GM04504 (cell line): Measurements from ENCODE around the gene FRMPD1.

Experiments used
- DNase-seq: peaks from one replicate; pipeline ENCODE4 v3.0.0-alpha.2; 2012; ENCODE audit warnings: low read depth

FRMPD1 gene

GRCh38 chr9:37682951-37683350 lies 32.2 kb downstream of the FRMPD1 start:
- no peak for DNase-seq

- DNase-seq = no peak
Observed at GRCh38 chr9:37683531-37684371, 33.0 kb downstream of the FRMPD1 start.

GRCh38 chr9:37692622-37693221 lies 42.0 kb downstream of the FRMPD1 start:
- no peak for DNase-seq

- no peak for DNase-seq
Observed at GRCh38 chr9:37693260-37693659, 42.5 kb downstream of the FRMPD1 start.

GRCh38 chr9:37694355-37694754 lies 43.6 kb downstream of the FRMPD1 start:
- no peak for DNase-seq

- DNase-seq = no peak
Observed at GRCh38 chr9:37696528-37696927, 45.8 kb downstream of the FRMPD1 start.

GRCh38 chr9:37700131-37700530 lies 49.4 kb downstream of the FRMPD1 start:
- no peak for DNase-seq

GRCh38 chr9:37700900-37701299 lies 50.1 kb downstream of the FRMPD1 start:
- no peak for DNase-seq

GRCh38 chr9:37705787-37706186 lies 55.0 kb downstream of the FRMPD1 start:
- DNase-seq = no peak

GRCh38 chr9:37706290-37706689 lies 55.5 kb downstream of the FRMPD1 start:
- DNase-seq = no peak

- no peak for DNase-seq
Observed at GRCh38 chr9:37707748-37708147, 57.0 kb downstream of the FRMPD1 start.

- no peak for DNase-seq
Observed at GRCh38 chr9:37710046-37710445, 59.3 kb downstream of the FRMPD1 start.

- no peak for DNase-seq
Observed at GRCh38 chr9:37715260-37715659, 64.5 kb downstream of the FRMPD1 start.

- DNase-seq = no peak
Observed at GRCh38 chr9:37715991-37716505, 65.3 kb downstream of the FRMPD1 start.

GRCh38 chr9:37719526-37719925 lies 68.8 kb downstream of the FRMPD1 start:
- DNase-seq = no peak

GRCh38 chr9:37727013-37727412 lies 76.3 kb downstream of the FRMPD1 start:
- DNase-seq = no peak

- no peak for DNase-seq
Observed at GRCh38 chr9:37729499-37729898, 78.7 kb downstream of the FRMPD1 start.

- DNase-seq = peak; percentile 8
Observed at GRCh38 chr9:37730256-37730655, 79.5 kb downstream of the FRMPD1 start.

GRCh38 chr9:37730839-37731238 lies 80.1 kb downstream of the FRMPD1 start:
- no peak for DNase-seq

GRCh38 chr9:37732086-37732741 lies 81.5 kb downstream of the FRMPD1 start:
- peak; percentile 6 for DNase-seq

- DNase-seq = no peak
Observed at GRCh38 chr9:37732952-37733351, 82.2 kb downstream of the FRMPD1 start.

- no peak for DNase-seq
Observed at GRCh38 chr9:37739222-37739621, 88.5 kb downstream of the FRMPD1 start.

- no peak for DNase-seq
Observed at GRCh38 chr9:37740128-37740527, 89.4 kb downstream of the FRMPD1 start.
